HG02884 (cell line): ENCODE measurements around the gene ZNF398.

Experiments
- ATAC-seq: cut with Tn5 transposase; IDR thresholded peaks from one replicate; pipeline ENCODE4 v1.9.1; 2021; ENCODE audit warnings: mild to moderate bottlenecking, moderate library complexity; ENCODE audit not compliant: unreplicated experiment

ZNF398 gene

DNA sequence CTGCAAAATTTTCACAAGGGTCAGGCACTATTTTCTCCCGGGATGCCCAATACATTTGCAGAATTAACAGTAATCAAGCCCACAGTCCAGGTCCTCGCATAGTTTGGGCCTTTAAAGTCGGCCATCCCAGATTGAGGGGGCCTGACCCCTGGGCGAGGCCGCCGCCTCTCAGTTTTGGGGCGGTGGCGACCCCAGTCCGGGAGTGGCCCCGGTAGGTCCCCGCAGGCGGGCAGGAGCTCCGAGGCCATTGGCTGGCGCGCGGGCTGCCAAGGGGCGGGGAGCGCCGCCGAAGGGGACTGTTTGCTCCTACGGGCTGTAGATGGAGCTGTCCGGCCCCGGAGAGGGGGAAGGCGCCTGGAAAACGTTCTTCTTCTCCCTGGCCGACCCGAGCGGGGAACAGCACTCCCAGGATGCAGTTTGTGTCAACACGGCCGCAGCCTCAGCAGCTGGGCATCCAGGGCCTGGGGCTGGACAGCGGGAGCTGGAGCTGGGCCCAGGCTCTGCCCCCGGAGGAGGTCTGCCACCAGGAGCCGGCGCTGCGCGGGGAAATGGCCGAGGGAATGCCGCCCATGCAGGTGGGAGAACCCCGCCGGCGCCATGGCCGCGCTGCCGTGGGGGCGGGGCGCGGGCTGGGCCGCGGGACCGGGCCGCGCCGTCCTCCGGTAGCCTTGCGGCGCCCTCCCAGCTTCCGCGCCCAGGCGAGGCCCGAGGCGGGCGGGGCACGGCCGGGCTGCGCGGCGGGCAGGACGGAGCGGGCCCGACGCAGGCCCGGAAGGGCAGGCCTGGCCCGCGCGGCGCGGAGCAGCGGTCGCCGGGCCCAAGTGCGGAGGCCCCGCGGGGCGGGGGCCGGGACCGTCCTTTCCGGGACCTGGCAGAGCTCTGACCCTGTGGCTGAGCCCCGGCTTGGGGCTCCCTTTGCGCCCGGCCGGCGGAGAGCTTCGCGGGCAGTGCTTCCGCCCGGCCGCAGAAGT lies 48.2 kb downstream of the ZNF398 start, which contains the start of gene ZNF282:
ZNF282 (plus strand) TSS at position 367 of the 971 bp plus-strand sequence; CDS start at position 411, 44 bp downstream.
- ATAC-seq = peak; percentile 84

DNA sequence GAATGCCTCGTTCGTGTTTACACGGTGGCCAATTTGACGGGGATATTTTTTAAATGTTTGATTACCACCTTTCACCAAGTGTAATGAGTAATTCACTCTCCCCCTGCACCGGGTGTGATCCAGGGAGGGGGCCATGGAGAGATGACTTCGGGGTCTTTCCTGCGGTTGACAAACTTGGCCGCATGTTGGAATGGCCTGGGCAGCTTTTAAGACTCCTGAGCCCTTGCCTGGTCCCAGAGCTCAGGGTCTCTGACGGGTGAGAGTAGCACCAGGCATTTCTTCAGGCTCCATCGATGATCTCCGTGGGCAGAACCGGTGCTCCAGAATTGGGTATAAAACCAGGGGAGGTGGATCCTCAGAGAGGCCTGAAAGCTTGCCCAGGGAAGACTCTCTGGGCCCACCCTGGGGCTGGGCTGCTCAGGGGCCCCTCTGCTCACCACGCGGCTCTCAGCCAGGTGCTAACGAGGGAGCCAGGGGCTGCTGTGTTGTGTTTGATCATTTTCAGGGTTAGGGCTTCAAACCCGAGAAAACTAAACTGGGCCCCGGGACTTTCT lies 49.0 kb downstream of the ZNF398 start:
- no peak for ATAC-seq

DNA sequence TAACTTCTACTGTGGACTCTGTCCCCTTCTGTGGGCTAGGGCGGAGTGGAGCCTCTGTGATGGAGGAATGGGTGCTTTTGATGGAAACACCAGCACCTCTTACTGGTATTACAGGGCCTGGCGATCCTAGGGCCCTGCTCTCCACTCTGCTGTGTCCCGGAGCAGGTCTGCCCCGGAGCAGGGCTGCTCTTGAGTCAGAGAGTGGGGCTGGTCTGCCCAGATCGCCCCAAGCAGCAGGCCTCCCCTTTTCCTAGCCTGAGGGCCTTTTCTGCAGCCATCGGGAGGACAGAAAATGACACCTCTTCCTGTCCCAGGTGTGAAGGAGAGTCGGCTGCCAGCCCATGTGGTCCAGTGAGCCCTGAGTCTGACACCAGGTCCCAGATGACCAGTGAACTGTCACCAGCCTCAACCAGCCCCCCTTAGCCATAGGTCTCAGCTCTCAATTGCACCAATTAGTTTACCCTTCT lies 49.5 kb downstream of the ZNF398 start:
- no peak for ATAC-seq

DNA sequence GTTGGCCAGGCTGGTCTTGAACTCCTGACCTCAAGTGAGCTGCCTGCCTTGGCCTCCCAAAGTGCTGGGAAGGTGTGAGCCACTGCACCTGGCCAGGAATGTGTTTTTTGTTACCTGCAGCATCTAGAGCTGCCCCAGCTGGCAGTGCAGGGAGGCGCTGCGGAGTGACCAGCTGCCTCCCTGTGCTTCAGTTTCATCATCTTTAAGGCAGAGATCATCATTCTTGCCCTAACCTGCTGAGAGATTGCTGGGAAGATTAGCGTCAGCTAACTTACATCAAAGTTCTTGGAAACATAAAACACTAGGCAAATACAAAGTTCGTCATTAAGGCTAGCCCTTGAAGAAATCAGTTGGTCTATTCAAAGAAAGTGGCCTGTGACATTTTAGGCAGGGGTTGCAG lies 50.4 kb downstream of the ZNF398 start:
- ATAC-seq = no peak

DNA sequence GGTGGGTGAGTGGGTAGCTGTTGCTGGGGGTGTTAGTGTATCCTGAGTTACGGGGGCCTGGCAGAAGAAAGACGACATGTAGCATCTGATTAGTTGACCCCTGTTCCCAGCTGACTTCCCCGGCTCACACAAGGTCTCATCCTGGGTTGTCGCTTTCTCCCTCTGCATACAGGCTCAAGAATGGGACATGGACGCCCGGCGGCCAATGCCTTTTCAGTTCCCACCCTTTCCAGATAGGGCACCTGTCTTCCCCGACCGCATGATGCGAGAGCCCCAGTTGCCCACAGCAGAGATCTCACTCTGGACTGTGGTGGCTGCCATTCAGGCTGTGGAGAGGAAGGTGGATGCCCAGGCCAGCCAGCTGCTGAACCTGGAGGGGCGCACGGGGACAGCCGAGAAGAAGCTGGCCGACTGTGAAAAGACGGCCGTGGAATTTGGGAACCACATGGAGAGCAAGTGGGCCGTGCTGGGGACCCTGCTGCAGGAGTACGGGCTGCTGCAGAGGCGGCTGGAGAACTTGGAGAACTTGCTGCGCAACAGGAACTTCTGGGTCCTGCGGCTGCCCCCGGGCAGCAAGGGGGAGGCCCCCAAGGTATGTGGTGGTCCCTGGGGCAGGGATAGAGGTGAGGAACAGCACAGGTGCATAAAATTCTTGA lies 51.0 kb downstream of the ZNF398 start:
- no peak for ATAC-seq

DNA sequence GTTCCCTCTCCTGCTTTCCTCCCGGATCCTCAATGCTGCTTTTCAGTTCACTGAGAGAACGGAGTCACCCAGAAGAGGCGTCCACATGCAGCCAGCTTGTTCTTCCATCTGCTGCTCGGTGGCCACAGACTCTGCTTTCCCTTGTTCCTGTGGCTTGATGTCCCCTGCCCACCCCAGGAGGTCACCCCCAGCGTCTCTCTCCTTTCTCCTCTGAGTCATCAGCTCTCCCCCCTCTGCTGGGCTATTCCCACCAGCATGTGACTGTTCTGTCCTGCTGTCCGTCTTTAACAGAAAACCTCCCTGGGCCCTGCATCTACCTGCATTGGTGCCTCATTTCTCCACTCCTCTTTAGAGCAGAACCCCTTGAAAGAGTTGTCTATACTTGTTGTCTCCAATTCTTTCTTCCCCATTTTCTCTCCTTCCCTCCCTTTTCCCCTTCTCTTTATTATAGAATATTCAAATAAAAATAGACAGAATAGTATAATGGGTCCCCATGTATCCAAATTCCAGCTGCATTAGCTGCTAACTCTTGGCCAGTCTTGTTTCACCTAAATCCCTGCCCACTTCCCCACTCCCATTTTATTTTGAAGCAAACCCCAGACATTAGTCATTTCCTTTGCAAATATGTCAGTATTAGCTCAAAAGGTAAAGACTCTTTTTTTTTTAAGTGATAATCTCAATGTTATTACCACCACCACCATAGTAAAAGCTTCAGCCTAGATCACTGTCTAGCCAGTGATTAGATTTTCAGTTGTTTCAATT lies 52.2 kb downstream of the ZNF398 start:
- no peak for ATAC-seq

- ATAC-seq = no peak
Measured at GRCh38 chr7:149202831-149203231, 55.6 kb downstream of the ZNF398 start.

DNA sequence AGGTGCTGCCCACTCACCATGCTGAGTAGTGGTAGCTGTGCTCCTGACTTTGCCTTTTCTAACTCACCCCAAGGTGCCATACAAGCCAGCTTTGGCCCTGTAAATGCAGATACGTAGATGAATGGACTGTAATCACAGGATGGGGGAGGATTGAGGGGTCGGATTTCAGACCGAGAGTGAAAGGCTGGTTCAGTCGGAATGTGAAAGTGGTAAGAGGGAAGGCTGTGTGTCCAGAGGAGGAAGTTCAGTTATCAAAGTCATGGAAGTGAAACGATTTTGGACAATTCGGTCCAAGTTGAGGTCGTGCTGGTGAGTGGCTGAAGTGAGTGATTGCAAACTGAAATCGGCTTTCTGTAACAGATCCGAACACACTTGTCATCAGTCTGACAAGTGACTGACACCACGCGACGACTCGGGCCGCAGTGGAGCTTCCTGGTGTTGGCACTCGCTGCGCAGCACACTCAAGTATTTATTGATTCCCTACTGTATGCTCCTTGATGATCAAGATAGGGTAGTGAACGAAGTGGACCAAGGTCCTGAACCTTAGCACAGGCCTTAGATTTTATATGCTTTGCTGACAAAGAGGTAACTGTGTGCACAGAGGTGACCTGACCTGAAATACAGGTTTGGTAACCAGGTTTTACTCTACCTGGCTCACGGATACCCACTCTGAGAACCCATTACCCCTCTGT lies 58.6 kb downstream of the ZNF398 start:
- ATAC-seq = no peak

GRCh38 chr7:149207324-149208035 lies 60.2 kb downstream of the ZNF398 start:
- ATAC-seq = no peak

DNA sequence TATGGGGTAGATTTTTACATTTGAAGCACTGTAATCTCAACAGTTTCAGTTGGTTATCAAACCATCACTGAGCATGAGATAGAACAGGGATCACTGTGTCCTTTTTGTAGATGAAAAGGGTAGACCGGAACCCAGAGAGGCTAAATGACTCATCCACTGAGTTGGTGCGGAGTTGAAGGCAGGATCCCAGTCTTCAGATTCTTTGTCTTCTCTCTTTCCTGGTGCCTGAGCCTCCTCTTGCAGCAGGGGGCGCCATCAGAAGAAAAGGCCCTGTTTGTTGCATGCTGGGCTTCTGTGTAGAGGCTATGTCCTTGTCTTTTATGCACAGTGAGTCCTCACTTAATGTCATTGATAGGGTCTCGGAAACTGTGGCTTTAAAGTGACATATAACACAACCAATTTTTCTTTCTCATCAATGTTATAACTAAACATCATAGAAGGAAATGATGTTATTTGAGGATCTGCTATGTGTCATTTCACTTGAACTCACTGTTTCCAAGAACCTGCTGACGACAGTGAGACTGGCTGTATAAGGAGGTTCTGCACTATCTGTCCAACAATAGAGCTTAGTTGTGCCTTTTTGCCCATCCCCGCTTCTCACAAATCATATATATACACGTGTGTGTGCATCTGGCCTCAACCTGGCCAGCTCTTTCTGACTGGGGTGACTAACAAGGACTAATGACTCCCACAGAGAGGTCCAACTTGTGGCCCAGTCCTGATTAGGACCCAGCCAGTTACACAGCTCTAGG lies 62.4 kb downstream of the ZNF398 start:
- no peak for ATAC-seq

- ATAC-seq = no peak
Measured at GRCh38 chr7:149210551-149210950, 63.3 kb downstream of the ZNF398 start.

DNA sequence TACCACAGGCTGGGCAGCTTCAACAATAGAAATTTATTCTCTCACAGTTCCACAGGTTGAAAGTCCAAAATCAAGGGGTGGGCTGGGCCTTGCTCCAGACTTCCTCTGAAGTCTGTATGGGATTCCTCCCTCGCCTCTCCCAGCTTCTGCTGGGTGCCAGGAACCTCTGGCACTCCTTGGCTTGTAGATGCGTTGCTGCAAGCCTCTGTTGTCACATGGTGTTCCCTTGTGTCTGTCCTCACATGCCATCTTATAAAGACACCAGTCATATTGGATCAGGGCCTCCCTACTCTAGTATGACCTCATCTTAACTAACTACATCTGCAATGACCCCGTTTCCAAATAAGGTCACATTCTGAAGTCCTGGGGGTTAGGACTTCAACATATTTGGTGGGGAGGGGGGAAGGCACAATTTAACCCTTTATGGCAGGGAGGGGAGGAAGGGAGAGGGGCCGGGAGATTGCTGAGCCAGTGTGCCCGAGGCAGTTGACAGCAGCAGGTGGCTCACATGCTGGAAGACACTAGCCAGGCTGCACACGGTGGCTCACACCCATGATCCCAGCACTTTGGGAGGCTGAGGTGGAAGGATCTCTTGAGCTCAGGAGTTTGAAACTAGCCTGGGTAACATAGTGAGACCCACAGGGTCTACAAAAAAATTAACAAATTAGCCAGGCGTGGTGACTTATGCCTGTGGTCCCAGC lies 66.9 kb downstream of the ZNF398 start:
- no peak for ATAC-seq

- ATAC-seq = no peak
Measured at GRCh38 chr7:149216402-149216801, 69.1 kb downstream of the ZNF398 start.

- no peak for ATAC-seq
Measured at GRCh38 chr7:149217570-149217969, 70.3 kb downstream of the ZNF398 start.

GRCh38 chr7:149218469-149219420 lies 71.5 kb downstream of the ZNF398 start:
- no peak for ATAC-seq

- ATAC-seq = no peak
Measured at GRCh38 chr7:149220534-149220933, 73.3 kb downstream of the ZNF398 start.

- no peak for ATAC-seq
Measured at GRCh38 chr7:149223176-149223575, 75.9 kb downstream of the ZNF398 start.
